ENCODE measurements around the gene ACTR1B.

GRCh38 chr2:97660044-97660774, 3.6 kb downstream of the ACTR1B start:
- TF ChIP-seq, protein P1, sequence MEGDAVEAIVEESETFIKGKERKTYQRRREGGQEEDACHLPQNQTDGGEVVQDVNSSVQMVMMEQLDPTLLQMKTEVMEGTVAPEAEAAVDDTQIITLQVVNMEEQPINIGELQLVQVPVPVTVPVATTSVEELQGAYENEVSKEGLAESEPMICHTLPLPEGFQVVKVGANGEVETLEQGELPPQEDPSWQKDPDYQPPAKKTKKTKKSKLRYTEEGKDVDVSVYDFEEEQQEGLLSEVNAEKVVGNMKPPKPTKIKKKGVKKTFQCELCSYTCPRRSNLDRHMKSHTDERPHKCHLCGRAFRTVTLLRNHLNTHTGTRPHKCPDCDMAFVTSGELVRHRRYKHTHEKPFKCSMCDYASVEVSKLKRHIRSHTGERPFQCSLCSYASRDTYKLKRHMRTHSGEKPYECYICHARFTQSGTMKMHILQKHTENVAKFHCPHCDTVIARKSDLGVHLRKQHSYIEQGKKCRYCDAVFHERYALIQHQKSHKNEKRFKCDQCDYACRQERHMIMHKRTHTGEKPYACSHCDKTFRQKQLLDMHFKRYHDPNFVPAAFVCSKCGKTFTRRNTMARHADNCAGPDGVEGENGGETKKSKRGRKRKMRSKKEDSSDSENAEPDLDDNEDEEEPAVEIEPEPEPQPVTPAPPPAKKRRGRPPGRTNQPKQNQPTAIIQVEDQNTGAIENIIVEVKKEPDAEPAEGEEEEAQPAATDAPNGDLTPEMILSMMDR (IDR thresholded peaks at IDR 0.05) = no peak
- no peak for TF ChIP-seq POLR2A (IDR thresholded peaks at IDR 0.05)

Measured in lower leg skin (tissue), 3 donors.